CD14-positive monocyte (primary cell): ENCODE data around the gene RNF157. TPM values are rescaled to one million over a fixed set of nuclear protein-coding genes. Genes with fewer than 3 reads are reported as not detected.
A peak's percentile ranks its signal among the peaks of the same experiment; 100 is the strongest.

Source experiments
- DNase-seq, 3 donors: peaks; one replicate each; pipeline ENCODE4 v3.0.0-alpha.2; 2011 to 2022
- H2AFZ ChIP-seq: 2 replicates; pipeline ENCODE4 v1.6.0; 2012; ENCODE audit warnings: mild to moderate bottlenecking, low read depth, low read length, inconsistent platforms; ENCODE audit not compliant: insufficient read depth, poor library complexity, severe bottlenecking
- H3K27ac ChIP-seq, 2 donors: 1 replicate in 1 of 2; 2 replicates in 1 of 2; pipeline ENCODE4 v1.5.1; 2012 to 2013; ENCODE audit warnings: low read length in 2 of 2, control low read depth in 1 of 2, inconsistent platforms in 1 of 2, low read depth in 1 of 2, mild to moderate bottlenecking in 1 of 2
- H3K27me3 ChIP-seq, 2 donors: one replicate each; pipeline versions ENCODE4 v1.6.0 to v1.6.1; 2011 to 2013; ENCODE audit warnings: low read length in 2 of 2; ENCODE audit not compliant: control insufficient read depth in 2 of 2, insufficient read depth in 2 of 2
- H3K36me3 ChIP-seq, 2 donors: replicated peaks in 1 of 2; 1 replicate in 1 of 2; 2 replicates in 1 of 2; pipeline versions ENCODE4 v1.5.1 to v1.6.1; 2012 to 2013; ENCODE audit warnings: low read length in 2 of 2, control low read depth in 1 of 2, inconsistent platforms in 1 of 2, mild to moderate bottlenecking in 1 of 2; ENCODE audit not compliant: insufficient read depth in 2 of 2, control insufficient read depth in 1 of 2
- H3K4me1 ChIP-seq, 2 donors: 1 replicate in 1 of 2; 2 replicates in 1 of 2; pipeline versions ENCODE4 v1.5.1 to v1.6.1; 2012 to 2013; ENCODE audit warnings: low read length in 2 of 2, control low read depth in 1 of 2, inconsistent platforms in 1 of 2, mild to moderate bottlenecking in 1 of 2, moderate library complexity in 1 of 2; ENCODE audit not compliant: insufficient read depth in 2 of 2, control insufficient read depth in 1 of 2
- H3K4me2 ChIP-seq: replicated peaks from 2 replicates; pipeline ENCODE3; 2012; ENCODE audit warnings: low read length, moderate library complexity, mild to moderate bottlenecking; ENCODE audit not compliant: poor library complexity, severe bottlenecking; ENCODE audit errors: extremely low read depth
- H3K4me3 ChIP-seq, 3 experiments: fragments of 200-600 bp in 1 of 3; sonication (generic) in 1 of 3; replicated peaks in 1 of 3; 1 replicate in 2 of 3; 2 replicates in 1 of 3; pipeline ENCODE4 v1.5.1; 2011 to 2013; ENCODE audit warnings: low read length in 3 of 3, mild to moderate bottlenecking in 3 of 3, control low read depth in 2 of 3, low read depth in 2 of 3, inconsistent platforms in 1 of 3, moderate library complexity in 1 of 3
- H3K79me2 ChIP-seq: 2 replicates; pipeline ENCODE4 v1.6.0; 2012; ENCODE audit warnings: mild to moderate bottlenecking, control low read depth, inconsistent platforms, low read length, moderate library complexity; ENCODE audit not compliant: insufficient read depth
- H3K9ac ChIP-seq: 2 replicates; pipeline ENCODE4 v1.6.0; 2017; ENCODE audit warnings: low read length, mild to moderate bottlenecking; ENCODE audit not compliant: insufficient read depth, poor library complexity, severe bottlenecking
- H3K9me3 ChIP-seq, 2 donors: replicated peaks in 1 of 2; 1 replicate in 1 of 2; 2 replicates in 1 of 2; pipeline versions ENCODE4 v1.5.1 to v1.6.1; 2012 to 2013; ENCODE audit warnings: low read length in 2 of 2, control low read depth in 1 of 2; ENCODE audit not compliant: control insufficient read depth in 1 of 2, insufficient read depth in 1 of 2
- H4K20me1 ChIP-seq: 2 replicates; pipeline ENCODE4 v1.6.0; 2012; ENCODE audit warnings: mild to moderate bottlenecking, low read length, control low read depth, moderate library complexity; ENCODE audit not compliant: insufficient read depth
- H3K27ac Mint-ChIP-seq, 7 donors: one replicate each; pipeline ENCODE4 v1.8.0; 2020; ENCODE audit warnings: mild to moderate bottlenecking in 7 of 7, mixed read lengths in 7 of 7, moderate library complexity in 6 of 7, inconsistent platforms in 2 of 7
- H3K27me3 Mint-ChIP-seq, 3 donors: one replicate each; pipeline ENCODE4 v1.8.0; 2021 to 2022; ENCODE audit warnings: low read depth in 3 of 3, mild to moderate bottlenecking in 3 of 3, mixed read lengths in 3 of 3, moderate library complexity in 3 of 3, inconsistent platforms in 1 of 3
- H3K36me3 Mint-ChIP-seq, 2 donors: one replicate each; pipeline ENCODE4 v1.8.0; 2020; ENCODE audit warnings: mixed read lengths in 2 of 2, inconsistent platforms in 1 of 2, mild to moderate bottlenecking in 1 of 2
- H3K4me1 Mint-ChIP-seq: one replicate; pipeline ENCODE4 v1.8.0; 2020; ENCODE audit warnings: mild to moderate bottlenecking, mixed read lengths
- H3K4me3 Mint-ChIP-seq, 2 donors: one replicate each; pipeline ENCODE4 v1.8.0; 2020; ENCODE audit warnings: mild to moderate bottlenecking in 2 of 2, mixed read lengths in 2 of 2, moderate library complexity in 1 of 2
- H3K9me3 Mint-ChIP-seq, 7 donors: one replicate each; pipeline ENCODE4 v1.8.0; 2020 to 2022; ENCODE audit warnings: mixed read lengths in 7 of 7, mild to moderate bottlenecking in 6 of 7, moderate library complexity in 6 of 7, inconsistent platforms in 2 of 7
- WGBS: methylation state at CpG from one replicate; pipeline ENCODE4 v1.1.5; 2013; ENCODE audit warnings: missing lambda C conversion rate; ENCODE audit not compliant: insufficient coverage; 5-methylcytosine and 5-hydroxymethylcytosine counted together
- intact Hi-C, 2 donors: fragments of 100-400 bp; cut with micrococcal nuclease; formaldehyde crosslinking; loops; one replicate each; pipeline versions ENCODE4 v1.15.0 to v1.15.1; 2023
- polyA plus RNA-seq, 3 donors: library from polyadenylated mRNA; depleted of rRNA in 1 of 3; unstranded in 2 of 3; stranded (reverse) in 1 of 3; fragments of 300-500 nt in 2 of 3; fragments of >200 nt in 1 of 3; fragmentation: Illumina TruSeq in 2 of 3; gene quantifications; 1 replicate in 2 of 3; 2 replicates in 1 of 3; pipeline ENCODE4 v1.2.3, GENCODE V29; 2012 to 2021
- TF ChIP-seq, protein P1 (sequence below): fragments of 200-600 bp; IDR thresholded peaks from one replicate; pipeline ENCODE4 v1.8.0; 2022; ENCODE audit warnings: antibody characterized with exemption, mild to moderate bottlenecking

The RNF157 gene
- polyA plus RNA-seq, 3 donors = 0.03 TPM; not detected in 2

DNA sequence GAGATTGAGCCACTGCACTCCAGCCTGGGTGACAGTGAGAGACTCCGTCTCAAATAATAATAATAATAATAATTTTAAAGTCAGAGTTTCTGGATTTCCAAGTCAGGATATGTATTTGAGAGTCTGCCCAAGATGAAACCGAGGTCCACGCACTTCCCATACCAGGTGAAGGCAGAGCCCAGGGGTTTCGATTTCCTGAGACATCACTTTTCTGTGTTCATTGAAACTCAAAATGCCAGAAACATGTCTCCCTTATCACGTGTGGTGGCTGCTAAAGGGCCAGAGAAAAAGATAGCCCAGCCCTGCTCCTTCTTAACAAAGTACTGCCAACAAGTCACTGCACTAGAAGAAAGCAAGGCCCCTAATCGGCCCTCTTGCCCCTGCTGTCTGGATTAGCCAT lies 9.8 kb upstream of the RNF157 start:
- WGBS = 96% methylated on average over 5 of the region's 6 CpGs
- peak overlapping the region in 1 of 7 donors; percentile 12 for H3K27ac Mint-ChIP-seq
- H3K9me3 ChIP-seq = no peaks in the 10 kb centered on the region
- peaks cover 2 to 3% of the 10 kb centered on the region in 2 donors for H3K36me3 Mint-ChIP-seq
- H3K4me3 ChIP-seq = no peak overlapping the region
- no peak overlapping the region for H2AFZ ChIP-seq
- H3K4me3 Mint-ChIP-seq = no peak overlapping the region
- no peaks in the 10 kb centered on the region for H3K79me2 ChIP-seq
- H3K27me3 ChIP-seq = no peaks in the 10 kb centered on the region
- no peak overlapping the region for H3K4me2 ChIP-seq
- TF ChIP-seq, protein P1, sequence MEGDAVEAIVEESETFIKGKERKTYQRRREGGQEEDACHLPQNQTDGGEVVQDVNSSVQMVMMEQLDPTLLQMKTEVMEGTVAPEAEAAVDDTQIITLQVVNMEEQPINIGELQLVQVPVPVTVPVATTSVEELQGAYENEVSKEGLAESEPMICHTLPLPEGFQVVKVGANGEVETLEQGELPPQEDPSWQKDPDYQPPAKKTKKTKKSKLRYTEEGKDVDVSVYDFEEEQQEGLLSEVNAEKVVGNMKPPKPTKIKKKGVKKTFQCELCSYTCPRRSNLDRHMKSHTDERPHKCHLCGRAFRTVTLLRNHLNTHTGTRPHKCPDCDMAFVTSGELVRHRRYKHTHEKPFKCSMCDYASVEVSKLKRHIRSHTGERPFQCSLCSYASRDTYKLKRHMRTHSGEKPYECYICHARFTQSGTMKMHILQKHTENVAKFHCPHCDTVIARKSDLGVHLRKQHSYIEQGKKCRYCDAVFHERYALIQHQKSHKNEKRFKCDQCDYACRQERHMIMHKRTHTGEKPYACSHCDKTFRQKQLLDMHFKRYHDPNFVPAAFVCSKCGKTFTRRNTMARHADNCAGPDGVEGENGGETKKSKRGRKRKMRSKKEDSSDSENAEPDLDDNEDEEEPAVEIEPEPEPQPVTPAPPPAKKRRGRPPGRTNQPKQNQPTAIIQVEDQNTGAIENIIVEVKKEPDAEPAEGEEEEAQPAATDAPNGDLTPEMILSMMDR = no peak
- intact Hi-C loops = no loop called here
- DNase-seq = no peak
- H3K4me1 Mint-ChIP-seq = peaks cover 57% of the 10 kb centered on the region
- no peak overlapping the region for H3K9ac ChIP-seq
- H3K4me1 ChIP-seq = peaks cover 66% of the 10 kb centered on the region in 2 donors
- no peaks in the 10 kb centered on the region for H4K20me1 ChIP-seq
- no peaks in the 10 kb centered on the region for H3K36me3 ChIP-seq
- no peaks in the 10 kb centered on the region for H3K9me3 Mint-ChIP-seq
- H3K27me3 Mint-ChIP-seq = peaks cover 0 to 3% (median 0%) of the 10 kb centered on the region in 3 donors
- no peak overlapping the region for H3K27ac ChIP-seq

DNA sequence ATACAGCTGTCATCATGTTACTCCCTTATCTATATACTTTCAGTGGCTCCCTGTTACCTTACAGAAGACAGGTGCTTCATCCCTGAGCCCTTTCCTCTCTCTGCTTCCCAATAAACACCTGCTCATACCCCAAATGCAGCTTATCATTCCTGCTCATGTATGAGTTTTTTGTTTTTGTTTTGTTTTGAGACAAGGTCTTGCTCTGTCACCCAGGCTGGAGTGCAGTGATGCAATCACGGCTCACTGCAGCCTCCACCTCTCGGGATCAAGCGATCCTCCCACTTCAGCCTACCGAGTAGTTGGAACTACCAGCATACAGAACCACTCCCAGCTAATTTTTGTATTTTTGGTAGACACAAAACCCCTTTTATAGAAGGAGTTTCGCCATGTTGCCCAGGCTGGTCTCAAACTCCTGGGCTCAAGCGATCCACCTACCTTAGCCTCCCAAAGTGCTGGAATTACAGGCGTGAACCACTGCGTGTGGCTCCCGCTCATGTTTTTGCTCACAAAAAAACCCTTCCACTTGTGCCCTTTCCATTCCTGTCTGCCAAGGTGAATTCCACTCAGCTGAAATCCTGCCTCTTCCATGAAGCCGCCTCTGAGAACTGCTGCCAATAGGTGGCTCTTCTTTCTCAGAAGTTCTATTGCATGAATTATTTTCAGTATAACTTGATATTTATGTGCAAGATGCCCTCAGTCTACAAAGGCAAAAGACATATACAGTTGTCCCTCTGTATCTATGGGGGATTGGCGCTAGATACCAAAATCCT lies 7.9 kb upstream of the RNF157 start:
- no peak overlapping the region for H2AFZ ChIP-seq
- whole genome bisulfite sequencing = 93% methylated on average over 6 of the region's 11 CpGs
- intact Hi-C loops = no loop called here
- no peaks in the 10 kb centered on the region for H3K79me2 ChIP-seq
- no peak overlapping the region for H3K27ac ChIP-seq
- Mint-ChIP-seq H3K36me3 (peaks cover 2 to 4% of the 10 kb centered on the region in 2 donors), H3K27ac (peak overlapping the region in 4 of 7 donors; percentile 16 to 70 (median 40)), H3K27me3 (peaks cover 11 to 16% (median 15%) of the 10 kb centered on the region in 3 donors), H3K4me3 (peak overlapping the region in 1 of 2 donors; percentile 50), H3K4me1 (peaks cover 59% of the 10 kb centered on the region), H3K9me3 (no peaks in the 10 kb centered on the region)
- peaks cover 5 to 11% of the 10 kb centered on the region in 2 donors for H3K27me3 ChIP-seq
- peak in 1 of 3 donors; percentile 21 for DNase-seq
- no peaks in the 10 kb centered on the region for H4K20me1 ChIP-seq
- peaks cover 58% of the 10 kb centered on the region in 2 donors for H3K4me1 ChIP-seq
- no peak overlapping the region for H3K4me3 ChIP-seq
- H3K9me3 ChIP-seq = no peaks in the 10 kb centered on the region
- H3K36me3 ChIP-seq = no peaks in the 10 kb centered on the region
- no peak overlapping the region for H3K4me2 ChIP-seq
- H3K9ac ChIP-seq = no peak overlapping the region
- TF ChIP-seq, protein P1 = no peak
